ENCODE data around the gene LIN37. TPM values are rescaled to one million over a fixed set of nuclear protein-coding genes. Genes with fewer than 3 reads are reported as not detected.

The LIN37 gene
- total and polyA plus RNA-seq, 9 of the 15 experiments (the other 6 are each of a cell fraction or from before 2014, with no cell fraction given) = 1.2 to 12.5 (median 8.6) TPM

DNA sequence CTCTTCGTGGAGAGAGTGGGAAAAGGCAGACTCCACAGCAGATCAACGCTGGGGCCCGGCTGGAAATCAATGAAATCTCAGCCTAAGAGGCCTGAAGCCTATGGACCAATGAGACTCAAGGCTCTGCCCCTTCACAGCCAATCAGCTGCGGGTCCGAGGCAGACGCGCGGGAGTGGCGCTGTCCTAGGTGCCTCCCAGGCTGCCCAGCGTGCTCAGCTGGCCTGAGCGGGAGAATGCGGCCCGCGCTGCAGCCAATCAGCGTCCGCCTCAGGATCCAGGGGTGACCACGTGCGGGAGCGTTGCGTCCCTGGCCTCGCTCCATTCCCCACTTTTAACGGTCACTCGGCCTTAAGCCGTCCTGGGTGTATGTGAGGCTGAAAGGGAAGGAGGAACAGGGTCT, 44.2 kb upstream of the LIN37 start, which contains the start of gene ZBTB32 (continued):
- TF ChIP-seq, protein P1, sequence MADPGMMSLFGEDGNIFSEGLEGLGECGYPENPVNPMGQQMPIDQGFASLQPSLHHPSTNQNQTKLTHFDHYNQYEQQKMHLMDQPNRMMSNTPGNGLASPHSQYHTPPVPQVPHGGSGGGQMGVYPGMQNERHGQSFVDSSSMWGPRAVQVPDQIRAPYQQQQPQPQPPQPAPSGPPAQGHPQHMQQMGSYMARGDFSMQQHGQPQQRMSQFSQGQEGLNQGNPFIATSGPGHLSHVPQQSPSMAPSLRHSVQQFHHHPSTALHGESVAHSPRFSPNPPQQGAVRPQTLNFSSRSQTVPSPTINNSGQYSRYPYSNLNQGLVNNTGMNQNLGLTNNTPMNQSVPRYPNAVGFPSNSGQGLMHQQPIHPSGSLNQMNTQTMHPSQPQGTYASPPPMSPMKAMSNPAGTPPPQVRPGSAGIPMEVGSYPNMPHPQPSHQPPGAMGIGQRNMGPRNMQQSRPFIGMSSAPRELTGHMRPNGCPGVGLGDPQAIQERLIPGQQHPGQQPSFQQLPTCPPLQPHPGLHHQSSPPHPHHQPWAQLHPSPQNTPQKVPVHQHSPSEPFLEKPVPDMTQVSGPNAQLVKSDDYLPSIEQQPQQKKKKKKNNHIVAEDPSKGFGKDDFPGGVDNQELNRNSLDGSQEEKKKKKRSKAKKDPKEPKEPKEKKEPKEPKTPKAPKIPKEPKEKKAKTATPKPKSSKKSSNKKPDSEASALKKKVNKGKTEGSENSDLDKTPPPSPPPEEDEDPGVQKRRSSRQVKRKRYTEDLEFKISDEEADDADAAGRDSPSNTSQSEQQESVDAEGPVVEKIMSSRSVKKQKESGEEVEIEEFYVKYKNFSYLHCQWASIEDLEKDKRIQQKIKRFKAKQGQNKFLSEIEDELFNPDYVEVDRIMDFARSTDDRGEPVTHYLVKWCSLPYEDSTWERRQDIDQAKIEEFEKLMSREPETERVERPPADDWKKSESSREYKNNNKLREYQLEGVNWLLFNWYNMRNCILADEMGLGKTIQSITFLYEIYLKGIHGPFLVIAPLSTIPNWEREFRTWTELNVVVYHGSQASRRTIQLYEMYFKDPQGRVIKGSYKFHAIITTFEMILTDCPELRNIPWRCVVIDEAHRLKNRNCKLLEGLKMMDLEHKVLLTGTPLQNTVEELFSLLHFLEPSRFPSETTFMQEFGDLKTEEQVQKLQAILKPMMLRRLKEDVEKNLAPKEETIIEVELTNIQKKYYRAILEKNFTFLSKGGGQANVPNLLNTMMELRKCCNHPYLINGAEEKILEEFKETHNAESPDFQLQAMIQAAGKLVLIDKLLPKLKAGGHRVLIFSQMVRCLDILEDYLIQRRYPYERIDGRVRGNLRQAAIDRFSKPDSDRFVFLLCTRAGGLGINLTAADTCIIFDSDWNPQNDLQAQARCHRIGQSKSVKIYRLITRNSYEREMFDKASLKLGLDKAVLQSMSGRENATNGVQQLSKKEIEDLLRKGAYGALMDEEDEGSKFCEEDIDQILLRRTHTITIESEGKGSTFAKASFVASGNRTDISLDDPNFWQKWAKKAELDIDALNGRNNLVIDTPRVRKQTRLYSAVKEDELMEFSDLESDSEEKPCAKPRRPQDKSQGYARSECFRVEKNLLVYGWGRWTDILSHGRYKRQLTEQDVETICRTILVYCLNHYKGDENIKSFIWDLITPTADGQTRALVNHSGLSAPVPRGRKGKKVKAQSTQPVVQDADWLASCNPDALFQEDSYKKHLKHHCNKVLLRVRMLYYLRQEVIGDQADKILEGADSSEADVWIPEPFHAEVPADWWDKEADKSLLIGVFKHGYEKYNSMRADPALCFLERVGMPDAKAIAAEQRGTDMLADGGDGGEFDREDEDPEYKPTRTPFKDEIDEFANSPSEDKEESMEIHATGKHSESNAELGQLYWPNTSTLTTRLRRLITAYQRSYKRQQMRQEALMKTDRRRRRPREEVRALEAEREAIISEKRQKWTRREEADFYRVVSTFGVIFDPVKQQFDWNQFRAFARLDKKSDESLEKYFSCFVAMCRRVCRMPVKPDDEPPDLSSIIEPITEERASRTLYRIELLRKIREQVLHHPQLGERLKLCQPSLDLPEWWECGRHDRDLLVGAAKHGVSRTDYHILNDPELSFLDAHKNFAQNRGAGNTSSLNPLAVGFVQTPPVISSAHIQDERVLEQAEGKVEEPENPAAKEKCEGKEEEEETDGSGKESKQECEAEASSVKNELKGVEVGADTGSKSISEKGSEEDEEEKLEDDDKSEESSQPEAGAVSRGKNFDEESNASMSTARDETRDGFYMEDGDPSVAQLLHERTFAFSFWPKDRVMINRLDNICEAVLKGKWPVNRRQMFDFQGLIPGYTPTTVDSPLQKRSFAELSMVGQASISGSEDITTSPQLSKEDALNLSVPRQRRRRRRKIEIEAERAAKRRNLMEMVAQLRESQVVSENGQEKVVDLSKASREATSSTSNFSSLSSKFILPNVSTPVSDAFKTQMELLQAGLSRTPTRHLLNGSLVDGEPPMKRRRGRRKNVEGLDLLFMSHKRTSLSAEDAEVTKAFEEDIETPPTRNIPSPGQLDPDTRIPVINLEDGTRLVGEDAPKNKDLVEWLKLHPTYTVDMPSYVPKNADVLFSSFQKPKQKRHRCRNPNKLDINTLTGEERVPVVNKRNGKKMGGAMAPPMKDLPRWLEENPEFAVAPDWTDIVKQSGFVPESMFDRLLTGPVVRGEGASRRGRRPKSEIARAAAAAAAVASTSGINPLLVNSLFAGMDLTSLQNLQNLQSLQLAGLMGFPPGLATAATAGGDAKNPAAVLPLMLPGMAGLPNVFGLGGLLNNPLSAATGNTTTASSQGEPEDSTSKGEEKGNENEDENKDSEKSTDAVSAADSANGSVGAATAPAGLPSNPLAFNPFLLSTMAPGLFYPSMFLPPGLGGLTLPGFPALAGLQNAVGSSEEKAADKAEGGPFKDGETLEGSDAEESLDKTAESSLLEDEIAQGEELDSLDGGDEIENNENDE (IDR thresholded peaks at IDR 0.05; ENCODE audit: low read depth, low read length) = no peak
- TF ChIP-seq MAFF (IDR thresholded peaks at IDR 0.05; ENCODE audit: low read length) (no peak), ADNP (tag; IDR thresholded peaks at IDR 0.05) (no peak), MCM7 (IDR thresholded peaks at IDR 0.05) (no peak), E2F3 (CRISPR knock-in tag; IDR thresholded peaks at IDR 0.05) (no peak), RUNX1 (IDR thresholded peaks at IDR 0.05; ENCODE audit: low read depth) (no peak), CEBPG (CRISPR knock-in tag; IDR thresholded peaks at IDR 0.05) (peak; percentile 16; the same call in 1 of the 2 replicates), CEBPG (tag; conservative IDR thresholded peaks at IDR 0.05 in 1 of 2, IDR thresholded peaks at IDR 0.05 in 1 of 2) (no peak), KHSRP (IDR thresholded peaks at IDR 0.05) (no peak)
- TF ChIP-seq, protein P2, sequence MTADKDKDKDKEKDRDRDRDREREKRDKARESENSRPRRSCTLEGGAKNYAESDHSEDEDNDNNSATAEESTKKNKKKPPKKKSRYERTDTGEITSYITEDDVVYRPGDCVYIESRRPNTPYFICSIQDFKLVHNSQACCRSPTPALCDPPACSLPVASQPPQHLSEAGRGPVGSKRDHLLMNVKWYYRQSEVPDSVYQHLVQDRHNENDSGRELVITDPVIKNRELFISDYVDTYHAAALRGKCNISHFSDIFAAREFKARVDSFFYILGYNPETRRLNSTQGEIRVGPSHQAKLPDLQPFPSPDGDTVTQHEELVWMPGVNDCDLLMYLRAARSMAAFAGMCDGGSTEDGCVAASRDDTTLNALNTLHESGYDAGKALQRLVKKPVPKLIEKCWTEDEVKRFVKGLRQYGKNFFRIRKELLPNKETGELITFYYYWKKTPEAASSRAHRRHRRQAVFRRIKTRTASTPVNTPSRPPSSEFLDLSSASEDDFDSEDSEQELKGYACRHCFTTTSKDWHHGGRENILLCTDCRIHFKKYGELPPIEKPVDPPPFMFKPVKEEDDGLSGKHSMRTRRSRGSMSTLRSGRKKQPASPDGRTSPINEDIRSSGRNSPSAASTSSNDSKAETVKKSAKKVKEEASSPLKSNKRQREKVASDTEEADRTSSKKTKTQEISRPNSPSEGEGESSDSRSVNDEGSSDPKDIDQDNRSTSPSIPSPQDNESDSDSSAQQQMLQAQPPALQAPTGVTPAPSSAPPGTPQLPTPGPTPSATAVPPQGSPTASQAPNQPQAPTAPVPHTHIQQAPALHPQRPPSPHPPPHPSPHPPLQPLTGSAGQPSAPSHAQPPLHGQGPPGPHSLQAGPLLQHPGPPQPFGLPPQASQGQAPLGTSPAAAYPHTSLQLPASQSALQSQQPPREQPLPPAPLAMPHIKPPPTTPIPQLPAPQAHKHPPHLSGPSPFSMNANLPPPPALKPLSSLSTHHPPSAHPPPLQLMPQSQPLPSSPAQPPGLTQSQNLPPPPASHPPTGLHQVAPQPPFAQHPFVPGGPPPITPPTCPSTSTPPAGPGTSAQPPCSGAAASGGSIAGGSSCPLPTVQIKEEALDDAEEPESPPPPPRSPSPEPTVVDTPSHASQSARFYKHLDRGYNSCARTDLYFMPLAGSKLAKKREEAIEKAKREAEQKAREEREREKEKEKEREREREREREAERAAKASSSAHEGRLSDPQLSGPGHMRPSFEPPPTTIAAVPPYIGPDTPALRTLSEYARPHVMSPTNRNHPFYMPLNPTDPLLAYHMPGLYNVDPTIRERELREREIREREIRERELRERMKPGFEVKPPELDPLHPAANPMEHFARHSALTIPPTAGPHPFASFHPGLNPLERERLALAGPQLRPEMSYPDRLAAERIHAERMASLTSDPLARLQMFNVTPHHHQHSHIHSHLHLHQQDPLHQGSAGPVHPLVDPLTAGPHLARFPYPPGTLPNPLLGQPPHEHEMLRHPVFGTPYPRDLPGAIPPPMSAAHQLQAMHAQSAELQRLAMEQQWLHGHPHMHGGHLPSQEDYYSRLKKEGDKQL (CRISPR knock-in tag; IDR thresholded peaks at IDR 0.05; ENCODE audit: borderline replicate concordance) = no peak
- TF ChIP-seq, protein P3, sequence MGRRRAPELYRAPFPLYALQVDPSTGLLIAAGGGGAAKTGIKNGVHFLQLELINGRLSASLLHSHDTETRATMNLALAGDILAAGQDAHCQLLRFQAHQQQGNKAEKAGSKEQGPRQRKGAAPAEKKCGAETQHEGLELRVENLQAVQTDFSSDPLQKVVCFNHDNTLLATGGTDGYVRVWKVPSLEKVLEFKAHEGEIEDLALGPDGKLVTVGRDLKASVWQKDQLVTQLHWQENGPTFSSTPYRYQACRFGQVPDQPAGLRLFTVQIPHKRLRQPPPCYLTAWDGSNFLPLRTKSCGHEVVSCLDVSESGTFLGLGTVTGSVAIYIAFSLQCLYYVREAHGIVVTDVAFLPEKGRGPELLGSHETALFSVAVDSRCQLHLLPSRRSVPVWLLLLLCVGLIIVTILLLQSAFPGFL (CRISPR knock-in tag; IDR thresholded peaks at IDR 0.05) = no peak

All from K562 (cell line).